Sciatic nerve (tissue), 2 donors: ENCODE data around the gene PRIMA1. TPM values are rescaled to one million over a fixed set of nuclear protein-coding genes. Genes with fewer than 3 reads are reported as not detected.

Experiments
- ATAC-seq: fragments of 200-7000 bp; cut with Tn5 transposase; one replicate; pipeline ENCODE4 v1.9.1; 2020; ENCODE audit warnings: mild to moderate bottlenecking, moderate library complexity
- DNase-seq: peaks from one replicate; pipeline ENCODE4 v3.0.0-alpha.2; 2020; ENCODE audit warnings: low spot score
- intact Hi-C: fragments of 100-400 bp; cut with DNase I; formaldehyde crosslinking; loops from one replicate; pipeline ENCODE4 v1.14.2; 2022
- total RNA-seq: library from RNA; stranded (reverse); fragmentation: NEBNext Ultra II Directional; extraction: Animal tissue kit (Norgen Biotek cat#: 25700); gene quantifications from one replicate; pipeline ENCODE4 v1.2.1, GENCODE V29; 2021
- donor health status: DM: no; HTN: no; CAD: no.
- donor health status: DM: no; HTN: no; CAD: no.

The PRIMA1 gene
- total RNA-seq, 1 donor from 2014 or later, result 73.3 TPM

DNA sequence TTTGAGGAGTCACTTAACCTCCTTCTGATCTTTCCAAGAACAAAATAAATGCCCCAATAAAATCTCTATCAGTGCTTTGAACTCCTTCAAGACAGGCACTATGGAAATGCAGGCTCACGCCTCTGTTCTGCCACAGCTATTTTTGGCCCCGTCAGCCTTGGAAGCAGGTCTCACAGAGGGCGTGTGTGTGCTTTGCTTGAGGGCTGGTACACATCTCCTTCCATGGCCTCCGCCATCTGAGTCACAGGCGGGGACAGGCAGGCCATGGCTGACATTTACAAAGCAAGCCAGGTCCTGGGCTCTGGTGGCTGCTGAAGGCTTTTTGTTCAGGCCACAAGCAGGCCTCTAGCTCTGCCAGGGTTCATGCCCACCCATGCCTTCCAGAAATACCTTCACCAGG lies 16.0 kb downstream of the PRIMA1 start:
- intact Hi-C loops, result no loop called here
- no peak for ATAC-seq
- DNase-seq, result no peak

- intact Hi-C loops, result no loop called here
- ATAC-seq, result no peak
These were observed 22.3 kb downstream of the PRIMA1 start for GRCh38 chr14:93765970-93766369.

GRCh38 chr14:93765155-93765554 lies 23.1 kb downstream of the PRIMA1 start:
- no peak for ATAC-seq
- intact Hi-C loops, result no loop called here
- no peak for DNase-seq

More at GRCh38 chr14:93765970-93766369, 22.3 kb downstream of the PRIMA1 start:
- DNase-seq, result no peak

GRCh38 chr14:93764211-93764659 lies 24.1 kb downstream of the PRIMA1 start:
- DNase-seq (no peak), ATAC-seq (no peak)
- intact Hi-C loops, result no loop called here

- intact Hi-C loops, result no loop called here
- ATAC-seq (peak; percentile 47), DNase-seq (no peak)
These were observed 28.5 kb downstream of the PRIMA1 start for GRCh38 chr14:93759719-93760307.

DNA sequence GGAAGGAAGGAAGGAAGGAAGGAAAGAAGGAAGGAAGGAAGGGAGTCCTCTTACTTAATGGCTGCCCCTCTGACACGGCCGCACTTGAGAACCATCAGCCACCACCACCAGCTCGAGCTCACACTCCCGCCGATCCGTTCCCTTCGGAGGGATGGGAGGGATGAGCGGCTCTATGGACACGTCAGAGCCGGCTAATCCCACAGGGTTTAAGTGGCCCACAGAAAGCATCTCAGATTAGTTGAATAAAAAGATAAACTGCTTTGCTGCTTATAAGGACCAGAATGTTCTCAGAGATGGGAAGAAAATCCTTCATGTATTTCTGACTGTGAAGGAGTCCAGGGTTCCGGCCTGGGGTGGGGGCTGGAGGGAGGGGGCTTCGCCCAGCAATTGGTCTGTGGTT lies 31.1 kb downstream of the PRIMA1 start:
- DNase-seq (no peak), ATAC-seq (no peak)
- intact Hi-C loops, result no loop called here

- intact Hi-C loops, result no loop called here
- ATAC-seq (no peak), DNase-seq (no peak)
These were observed 34.6 kb downstream of the PRIMA1 start for GRCh38 chr14:93753647-93754046.

- intact Hi-C loops, result no loop called here
- ATAC-seq, result peak; percentile 80
- DNase-seq, result peak; percentile 75
These were observed 35.2 kb downstream of the PRIMA1 start for GRCh38 chr14:93752980-93753561.

GRCh38 chr14:93751946-93752655 lies 36.2 kb downstream of the PRIMA1 start:
- intact Hi-C loops, result no loop called here
- no peak for DNase-seq

GRCh38 chr14:93749076-93749420 lies 39.2 kb downstream of the PRIMA1 start:
- intact Hi-C loops, result no loop called here
- ATAC-seq, result no peak
- no peak for DNase-seq

More at GRCh38 chr14:93751946-93752655, 36.2 kb downstream of the PRIMA1 start:
- no peak for ATAC-seq

DNA sequence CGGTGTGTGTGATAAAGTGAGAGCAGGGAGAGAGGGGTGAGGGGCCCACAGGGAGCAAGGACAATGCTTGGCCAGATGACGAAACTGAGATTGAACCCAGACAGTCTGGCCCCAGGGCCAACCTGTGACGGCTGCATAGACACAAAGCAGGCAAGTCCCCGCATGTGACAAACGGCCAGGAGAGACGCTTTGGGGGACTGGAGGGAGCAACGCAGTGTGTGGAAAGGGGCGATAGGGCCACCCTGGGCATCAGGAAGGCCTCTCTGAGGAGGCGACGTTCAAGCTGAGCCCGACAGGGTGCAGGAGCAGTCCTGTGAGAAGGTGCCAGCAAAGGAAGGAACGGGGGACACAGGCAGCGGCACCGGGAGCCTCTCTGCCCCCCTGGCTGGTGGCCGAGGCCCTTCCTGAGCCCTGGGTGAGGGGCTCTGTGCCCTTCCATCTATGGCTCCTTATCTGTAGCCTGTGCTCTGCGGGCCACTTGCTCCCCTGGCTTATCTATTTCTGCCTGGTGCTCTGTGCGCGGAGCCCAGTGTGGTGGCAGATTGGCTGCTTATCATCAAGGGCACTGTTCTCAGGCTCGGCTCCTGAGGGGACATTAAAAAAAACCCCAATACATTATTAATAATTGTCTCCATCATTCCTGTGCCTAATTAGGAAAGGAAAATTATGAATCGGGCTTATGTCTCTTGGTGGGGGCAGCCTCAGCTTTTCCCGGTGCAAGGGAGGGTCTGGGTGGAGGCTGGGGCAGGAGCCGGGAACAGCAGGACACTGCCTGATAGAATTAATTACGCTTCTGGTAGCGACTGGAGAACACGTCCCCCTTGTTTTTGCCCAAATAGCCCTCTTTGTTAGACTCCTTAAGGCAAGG lies 39.8 kb downstream of the PRIMA1 start:
- ATAC-seq (peak; percentile 18), DNase-seq (no peak)
- intact Hi-C loops, result no loop called here

DNA sequence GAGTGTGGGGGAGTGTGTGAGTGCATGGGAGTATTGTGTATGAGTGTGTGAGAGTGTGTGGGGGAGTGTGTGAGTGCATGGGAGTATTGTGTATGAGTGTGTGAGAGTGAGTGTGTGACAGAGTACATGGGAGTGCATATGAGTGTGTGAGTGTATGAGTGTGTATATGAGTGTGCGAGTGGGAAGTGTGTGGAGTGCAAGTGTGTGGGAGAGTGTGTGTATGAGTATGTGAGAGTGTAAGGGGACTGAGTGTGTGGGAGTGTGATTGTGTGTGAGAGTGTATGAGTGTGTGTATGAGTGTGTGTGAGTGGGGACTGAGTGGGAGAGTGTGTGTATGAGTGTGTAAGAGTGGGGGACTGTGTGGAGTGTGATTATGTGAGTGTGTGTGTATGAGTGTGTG lies 40.7 kb downstream of the PRIMA1 start:
- ATAC-seq (no peak), DNase-seq (no peak)
- intact Hi-C loops, result no loop called here

DNA sequence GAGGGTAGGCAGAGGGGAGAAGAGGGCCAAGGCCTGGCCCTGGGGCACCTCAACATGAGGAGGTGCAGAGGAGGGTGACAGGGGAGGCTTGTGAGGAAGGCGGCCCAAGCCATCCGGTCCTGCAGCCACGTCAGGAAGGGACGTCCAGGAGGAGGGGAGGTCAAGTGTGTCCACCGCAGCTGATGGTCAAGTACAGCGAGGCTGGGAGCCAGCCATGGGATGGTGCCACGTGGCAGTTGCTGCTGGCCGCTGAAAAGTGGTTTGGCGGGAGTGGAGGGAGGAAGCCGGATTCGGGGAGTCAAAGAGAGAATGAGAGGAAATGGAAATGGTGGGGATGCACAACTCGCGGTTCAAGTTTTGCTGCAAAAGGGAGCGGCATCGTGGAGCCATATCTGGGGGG lies 41.2 kb downstream of the PRIMA1 start:
- DNase-seq, result no peak
- intact Hi-C loops, result no loop called here
- no peak for ATAC-seq

GRCh38 chr14:93745603-93746273 lies 42.5 kb downstream of the PRIMA1 start:
- ATAC-seq (no peak), DNase-seq (no peak)
- intact Hi-C loops, result no loop called here

- intact Hi-C loops, result no loop called here
- ATAC-seq (no peak), DNase-seq (no peak)
These were observed 43.4 kb downstream of the PRIMA1 start for GRCh38 chr14:93744876-93745275.

GRCh38 chr14:93744176-93744575 lies 44.1 kb downstream of the PRIMA1 start:
- DNase-seq (no peak), ATAC-seq (peak; percentile 13)
- intact Hi-C loops, result no loop called here

DNA sequence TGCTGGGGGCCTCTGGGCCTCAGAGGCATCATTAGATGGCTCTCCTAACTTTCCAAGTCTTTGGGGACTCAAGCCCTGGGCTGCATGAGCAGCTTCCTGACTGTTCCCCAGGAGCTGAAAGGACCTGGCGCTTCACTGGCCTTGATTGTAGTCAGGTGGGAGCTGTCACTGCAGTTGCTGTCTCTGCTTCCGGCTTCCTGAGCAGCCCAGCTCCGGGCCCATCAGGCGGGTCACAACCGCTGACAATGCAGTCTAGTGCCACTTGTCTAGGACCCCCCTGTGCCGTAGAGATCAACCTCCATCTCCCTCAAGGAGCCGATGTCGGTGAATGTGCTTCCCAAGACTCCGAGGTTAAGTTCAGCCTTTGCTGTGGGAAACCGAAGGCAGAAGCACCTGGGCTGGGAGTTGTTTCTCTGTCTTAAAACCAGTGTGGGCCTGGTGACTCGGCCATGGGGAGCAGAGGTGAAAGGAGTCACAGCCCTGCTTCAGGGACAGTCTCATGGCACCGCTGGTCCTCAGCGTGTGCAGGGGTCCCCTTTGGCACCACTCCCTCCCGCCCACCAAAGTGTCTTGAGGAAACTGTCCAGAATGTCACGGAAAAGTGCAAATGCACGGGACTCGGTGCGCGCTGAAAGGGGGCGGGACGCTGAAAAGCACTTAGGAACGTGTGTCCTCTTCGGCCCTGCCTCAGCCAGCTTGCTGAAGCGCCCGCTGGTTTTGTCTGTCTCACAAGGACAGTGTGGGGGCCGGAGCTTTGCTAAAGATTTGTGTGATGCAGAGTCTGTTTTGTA lies 44.8 kb downstream of the PRIMA1 start:
- DNase-seq (no peak), ATAC-seq (no peak)
- intact Hi-C loops, result no loop called here

DNA sequence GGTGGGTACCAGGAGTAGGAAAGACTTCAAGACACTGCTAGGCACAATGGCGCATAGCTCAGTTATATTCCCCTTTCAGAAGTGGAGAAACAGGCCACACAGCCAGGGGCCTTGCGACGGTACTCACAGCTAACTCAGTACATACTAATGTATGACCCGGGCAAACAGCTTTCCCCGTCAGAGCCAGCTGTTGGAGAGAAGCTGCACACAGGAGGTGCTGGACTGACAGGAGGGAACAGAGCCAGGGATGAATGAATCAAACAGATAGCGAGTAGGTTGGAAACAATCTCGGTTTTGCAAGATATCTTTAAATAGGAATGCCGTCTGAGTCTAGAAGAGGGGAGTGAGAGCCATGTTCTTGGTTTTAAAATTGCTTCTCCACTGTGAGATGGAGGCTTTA lies 45.5 kb downstream of the PRIMA1 start:
- DNase-seq, result no peak
- intact Hi-C loops, result no loop called here
- no peak for ATAC-seq
